HG02623 (cell line): ENCODE data around the gene CDK14.
A peak's percentile ranks its signal among the peaks of the same experiment; 100 is the strongest.

Experiments
- ATAC-seq: cut with Tn5 transposase; IDR thresholded peaks from one replicate; pipeline ENCODE4 v1.9.1; 2021; ENCODE audit warnings: moderate library complexity; ENCODE audit not compliant: unreplicated experiment

The CDK14 gene

GRCh38 chr7:91034459-91035368, 438.6 kb downstream of the CDK14 start:
- peak; percentile 49 for ATAC-seq

GRCh38 chr7:91039033-91039432, 442.9 kb downstream of the CDK14 start:
- ATAC-seq, result peak; percentile 63

DNA sequence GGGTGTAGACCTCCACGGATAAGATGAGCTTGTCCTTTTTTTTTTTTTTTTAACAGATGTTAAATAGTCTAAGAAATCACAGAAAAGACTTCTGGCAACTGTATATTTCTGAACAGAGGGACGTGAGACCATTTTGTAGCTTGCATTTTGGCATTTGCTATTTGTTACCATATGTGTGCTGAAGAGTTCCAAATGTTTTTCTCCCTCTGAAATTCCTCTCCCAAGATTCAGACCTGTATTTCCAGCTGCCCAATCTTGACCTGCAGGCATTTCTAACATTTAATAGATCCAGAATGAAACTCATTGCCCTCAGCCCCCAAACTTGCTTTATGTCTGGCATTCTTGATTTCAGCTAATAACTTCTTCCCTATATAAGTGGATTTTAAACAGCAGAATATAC, 445.0 kb downstream of the CDK14 start:
- ATAC-seq, result no peak

GRCh38 chr7:91041901-91042484, 445.9 kb downstream of the CDK14 start:
- ATAC-seq, result no peak

- no peak for ATAC-seq
These were observed 447.1 kb downstream of the CDK14 start for GRCh38 chr7:91043186-91043585.

GRCh38 chr7:91043924-91044645, 448.0 kb downstream of the CDK14 start:
- no peak for ATAC-seq

- no peak for ATAC-seq
These were observed 449.5 kb downstream of the CDK14 start for GRCh38 chr7:91045606-91046005.

- no peak for ATAC-seq
These were observed 450.4 kb downstream of the CDK14 start for GRCh38 chr7:91046322-91047089.

- no peak for ATAC-seq
These were observed 451.5 kb downstream of the CDK14 start for GRCh38 chr7:91047636-91048035.

GRCh38 chr7:91050677-91051076, 454.6 kb downstream of the CDK14 start:
- ATAC-seq, result peak; percentile 79

- no peak for ATAC-seq
These were observed 455.8 kb downstream of the CDK14 start for GRCh38 chr7:91051966-91052365.

GRCh38 chr7:91054374-91054773, 458.3 kb downstream of the CDK14 start:
- no peak for ATAC-seq

DNA sequence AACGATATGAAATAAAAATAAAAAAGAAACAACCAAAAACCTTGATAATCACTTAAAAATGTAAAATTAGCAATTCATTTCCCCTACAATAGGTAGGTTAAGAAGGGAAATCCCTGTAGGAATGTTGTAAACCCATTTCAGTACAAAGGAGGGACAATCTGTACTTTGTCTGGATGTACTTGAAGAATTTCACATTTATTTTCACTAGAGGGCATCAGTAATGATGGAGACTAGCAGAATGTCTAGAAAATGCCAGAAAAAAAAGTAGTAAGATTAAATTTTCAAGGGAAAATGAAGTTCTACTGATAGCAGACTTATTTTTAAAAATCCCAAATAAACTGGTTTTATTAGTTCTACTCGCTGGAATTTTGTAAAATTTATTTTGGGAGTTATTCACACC, 459.1 kb downstream of the CDK14 start:
- ATAC-seq, result no peak

- no peak for ATAC-seq
These were observed 466.6 kb downstream of the CDK14 start for GRCh38 chr7:91062713-91063112.

DNA sequence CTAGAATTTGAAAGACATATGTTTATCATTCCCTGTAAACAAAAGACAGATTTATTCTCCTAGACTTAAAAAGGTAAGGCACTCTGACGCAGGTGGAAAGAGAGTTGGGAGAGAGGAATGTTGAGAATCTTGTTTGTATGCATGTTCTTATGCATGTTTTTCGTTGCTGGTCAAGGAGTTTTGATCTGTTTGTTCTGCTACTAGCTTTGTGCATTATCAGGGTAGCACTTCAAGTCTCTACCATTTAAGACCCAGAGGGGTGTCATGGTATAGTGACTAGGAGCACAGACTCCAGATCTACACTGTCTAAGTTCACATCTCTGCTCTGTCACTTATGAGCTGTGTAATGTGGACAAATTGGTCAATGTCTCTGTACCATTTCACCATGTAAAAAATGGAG, 467.9 kb downstream of the CDK14 start:
- ATAC-seq, result no peak

GRCh38 chr7:91064938-91065337, 468.8 kb downstream of the CDK14 start:
- ATAC-seq, result no peak

GRCh38 chr7:91066627-91067026, 470.5 kb downstream of the CDK14 start:
- ATAC-seq, result no peak

- ATAC-seq, result no peak
These were observed 471.1 kb downstream of the CDK14 start for GRCh38 chr7:91067242-91067641.

GRCh38 chr7:91068136-91068795, 472.1 kb downstream of the CDK14 start:
- ATAC-seq, result no peak

- no peak for ATAC-seq
These were observed 473.0 kb downstream of the CDK14 start for GRCh38 chr7:91069146-91069545.
